Measurements from ENCODE around the gene ZNF814. TPM values are rescaled to one million over a fixed set of nuclear protein-coding genes. Genes with fewer than 3 reads are reported as not detected.
"Not testable (repeated sequence)": the region's sequence is repeated elsewhere in the genome, so short reads cannot be mapped to it uniquely, and the experiment has no call there.

ZNF814 gene
- total RNA-seq (2014; rRNA removed) = 4.9 and 6.9 TPM in 2 replicates
- 8.5 TPM for polyA plus RNA-seq (2012)

DNA sequence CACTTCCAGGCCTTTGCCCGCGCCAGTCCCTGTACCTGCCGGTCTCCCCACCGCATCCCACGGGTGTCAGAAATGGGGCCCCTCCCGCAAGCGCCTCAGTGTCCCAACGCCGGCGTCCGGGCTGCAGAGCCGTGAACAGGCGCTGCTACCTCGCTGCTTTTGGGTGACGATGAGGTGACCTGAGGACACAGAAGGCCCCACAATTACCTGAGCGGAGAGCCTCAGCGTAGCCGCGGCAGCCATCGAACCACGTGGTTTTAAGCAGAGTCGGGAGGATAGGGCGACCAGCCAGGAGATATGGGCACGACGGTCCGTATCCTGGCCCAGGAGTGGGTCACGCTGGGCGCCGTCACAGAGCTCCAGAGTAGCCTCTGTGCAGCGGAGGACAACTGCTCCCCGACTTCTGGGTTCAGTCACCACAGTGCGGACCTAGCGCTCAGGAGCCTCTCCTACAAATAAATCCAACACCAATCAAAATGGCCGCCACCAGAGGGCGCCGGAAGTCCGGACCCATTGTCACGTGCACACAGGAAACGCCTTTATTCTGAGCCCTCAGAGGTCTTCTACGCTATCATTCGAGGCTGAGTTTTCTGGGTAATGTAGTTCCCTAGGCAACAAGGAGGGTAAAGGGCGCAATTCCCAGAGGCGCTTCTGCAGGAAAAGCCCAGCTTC lies at the start of gene ZNF814:
Gene ZNF814 (minus strand): TSS at position 478 of the 672 bp plus-strand sequence. CDS start 235 bp downstream, at position 243.
- DNase-seq (ENCODE audit: low read depth) = peak; percentile 83

DNA sequence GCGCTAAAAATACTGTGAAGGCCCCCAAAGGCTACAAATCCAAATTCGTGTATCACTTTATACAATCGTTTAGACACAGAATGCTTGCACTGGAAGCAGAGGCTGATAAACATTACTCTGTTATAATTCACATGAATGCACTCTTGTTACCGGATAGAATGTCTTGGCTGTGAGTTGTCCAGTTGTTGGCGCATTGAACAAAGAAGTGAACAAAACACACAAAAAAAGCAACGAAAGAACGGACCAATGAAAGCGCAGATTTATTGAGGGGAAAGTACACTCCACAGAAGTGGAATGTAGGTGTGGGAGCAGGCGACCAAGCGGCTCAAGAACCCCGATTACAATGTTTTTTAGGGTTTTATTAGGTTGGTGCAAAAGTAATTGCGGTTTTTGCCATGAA lies 46.9 kb upstream of the ZNF814 start:
- DNase-seq (ENCODE audit: low read depth) = no peak

DNA sequence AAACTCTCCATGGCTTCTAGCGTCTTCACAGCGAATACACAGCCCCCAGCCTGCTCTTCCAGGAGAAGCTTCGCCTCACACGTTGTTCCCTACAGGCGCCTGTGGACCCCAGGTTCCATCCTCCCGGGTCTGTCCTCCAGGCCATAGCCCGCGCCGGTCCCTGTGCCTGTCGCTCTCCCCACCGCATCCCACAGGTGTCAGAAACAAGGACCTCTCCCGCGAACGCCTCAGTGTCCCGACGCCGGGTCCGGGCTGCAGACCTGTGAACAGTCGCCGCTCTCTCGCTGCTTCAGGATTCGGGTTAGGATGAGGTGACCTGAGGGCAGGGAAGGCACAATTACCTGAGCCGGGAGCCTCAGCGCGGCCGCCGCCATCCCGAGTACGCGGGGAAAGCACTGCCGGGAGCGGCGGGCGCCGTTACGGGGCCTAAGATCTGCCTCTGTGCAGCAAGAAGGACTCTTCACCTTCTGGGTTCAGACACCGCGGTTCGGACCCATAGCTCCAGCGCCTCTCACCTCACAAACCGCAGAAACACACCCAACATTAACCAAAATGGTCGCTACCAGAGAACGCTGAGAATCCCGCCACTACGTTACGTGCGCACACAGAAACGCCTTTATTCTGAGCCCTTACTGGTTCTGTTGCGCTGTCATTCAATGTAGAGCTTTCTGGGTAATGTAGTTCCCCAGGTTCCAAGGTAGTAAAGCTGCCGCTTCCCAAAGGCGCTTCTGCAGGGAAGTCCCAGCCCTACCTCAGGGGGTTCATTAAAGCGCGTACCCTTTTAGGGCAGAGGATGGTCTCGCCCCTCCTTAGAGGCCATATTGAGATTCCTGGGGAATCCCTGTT lies 46.2 kb upstream of the ZNF814 start, which contains the start of gene ZNF418:
Gene ZNF418 (minus strand): TSS at position 583 of the 846 bp plus-strand sequence. CDS start 1,580 bp downstream, outside the sequence.
- peak; percentile 57 for DNase-seq (ENCODE audit: low read depth)

DNA sequence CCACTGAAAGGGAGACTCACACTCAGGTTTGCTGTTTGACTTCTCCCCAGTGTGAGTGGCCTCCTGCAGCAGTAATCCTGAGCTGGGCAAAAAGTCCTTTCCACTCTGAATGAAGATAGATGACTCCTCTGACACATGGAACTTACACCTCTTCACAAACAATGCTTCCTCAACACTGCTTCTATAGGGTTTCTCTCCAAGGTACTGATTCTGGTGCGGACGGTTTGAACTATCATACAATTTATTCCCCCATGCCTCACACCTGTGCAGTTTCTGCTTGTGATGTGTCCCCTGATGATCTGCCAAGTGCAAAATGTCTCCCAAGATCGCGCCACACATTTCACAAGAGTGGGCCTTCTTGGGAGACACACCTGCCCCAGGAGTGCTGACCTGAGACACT lies 38.8 kb upstream of the ZNF814 start:
- no peak for DNase-seq (ENCODE audit: low read depth)

DNA sequence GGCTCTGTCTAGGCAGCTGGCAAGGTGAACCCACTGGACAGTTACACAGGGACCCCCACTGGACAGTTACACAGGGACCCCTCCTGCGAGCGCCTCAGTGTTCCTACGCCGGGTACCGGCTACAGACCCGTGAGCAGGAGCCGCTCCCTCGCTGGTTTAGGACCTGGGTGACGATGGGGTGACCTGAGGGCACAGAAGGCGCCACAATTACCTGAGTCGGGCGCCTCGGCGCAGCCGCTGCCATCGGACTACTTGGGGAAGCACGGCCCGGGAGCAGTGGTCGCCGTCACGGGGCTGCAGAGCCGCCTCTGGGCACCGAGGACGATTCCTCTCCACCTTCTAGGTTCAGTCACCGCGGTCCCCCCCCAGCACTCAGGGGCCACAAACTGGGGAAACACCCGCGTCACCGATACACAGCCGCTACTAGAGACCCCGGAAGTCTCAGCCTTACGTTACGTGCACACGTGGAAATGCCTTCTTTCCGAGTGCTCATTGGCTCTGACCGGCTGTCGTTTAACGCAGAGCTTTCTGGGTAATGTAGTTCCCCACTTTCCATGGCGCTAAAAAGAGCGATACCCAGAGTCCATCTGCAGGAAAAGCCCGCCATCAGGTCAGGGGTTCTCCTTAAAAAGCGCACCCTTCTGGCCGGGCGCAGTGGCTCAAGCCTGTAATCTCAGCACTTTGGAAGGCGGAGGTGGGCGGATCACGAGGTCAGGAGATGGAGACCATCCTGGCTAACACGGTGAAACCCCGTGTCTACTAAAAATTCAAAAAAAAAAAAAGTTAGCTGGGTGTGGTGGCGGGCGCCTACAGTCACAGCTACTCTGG lies 27.5 kb upstream of the ZNF814 start, which contains the start of gene ZNF417:
Gene ZNF417 (minus strand): TSS at position 425 of the 828 bp plus-strand sequence. CDS start 181 bp downstream, at position 244.
- peak; percentile 96 for DNase-seq (ENCODE audit: low read depth)

DNA sequence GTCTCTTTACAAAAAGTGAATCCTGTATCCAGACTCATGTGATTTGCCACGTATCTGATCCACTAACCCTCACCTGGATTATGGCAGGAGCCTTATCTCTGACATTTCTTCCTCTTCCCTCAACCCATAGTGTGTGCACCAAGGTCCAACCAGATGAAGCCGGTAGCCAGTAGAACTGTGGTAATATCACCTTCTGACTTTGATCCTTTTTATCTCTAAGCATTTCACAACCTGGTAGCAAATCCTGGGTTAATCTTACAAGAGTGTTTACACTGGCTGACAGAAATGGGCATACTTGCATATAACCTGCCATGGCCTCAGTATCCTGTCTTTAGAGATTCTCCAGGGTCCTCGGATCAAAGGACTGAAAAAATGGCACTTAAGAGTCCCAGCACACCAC lies 25.7 kb upstream of the ZNF814 start:
- DNase-seq (ENCODE audit: low read depth) = no peak

DNA sequence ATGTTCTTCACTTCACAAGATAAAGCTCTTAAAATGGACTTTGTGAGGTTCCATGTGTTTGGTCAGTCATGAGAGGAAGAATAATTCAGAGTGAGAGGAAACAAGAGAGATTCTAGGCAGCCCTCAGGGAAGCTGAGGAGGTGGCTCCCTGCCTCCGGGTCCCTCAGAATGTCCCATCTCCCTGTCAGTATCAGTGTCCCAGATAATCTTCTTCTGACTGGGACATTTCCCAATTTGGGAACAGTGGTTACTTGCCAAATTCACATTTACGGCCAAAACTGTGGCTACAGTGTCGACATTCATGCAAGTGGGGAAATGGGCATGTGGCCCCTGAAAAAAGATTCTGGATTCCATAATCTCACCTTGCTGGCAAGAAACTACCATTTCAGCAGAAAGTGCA lies 18.6 kb upstream of the ZNF814 start:
- DNase-seq (ENCODE audit: low read depth) = no peak

DNA sequence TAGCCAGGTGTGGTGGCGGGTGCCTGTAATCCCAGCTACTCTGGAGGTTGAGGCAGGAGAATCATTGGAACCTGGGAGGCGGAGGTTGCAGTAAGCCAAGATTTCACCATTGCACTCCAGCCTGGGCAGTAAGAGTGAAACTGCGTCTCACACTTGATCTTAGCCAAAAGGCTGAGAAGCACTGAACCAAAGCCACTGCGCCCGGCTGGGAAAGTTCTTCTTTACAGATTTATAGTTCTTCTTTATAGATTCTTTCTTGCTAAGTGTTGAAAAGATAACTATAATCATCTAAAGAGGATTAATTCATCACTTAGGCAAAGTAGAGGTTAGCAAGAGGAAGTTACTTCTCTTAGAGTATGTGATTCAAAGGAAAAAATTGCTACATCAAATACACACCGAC lies 16.4 kb upstream of the ZNF814 start:
- DNase-seq (ENCODE audit: low read depth) = no peak

DNA sequence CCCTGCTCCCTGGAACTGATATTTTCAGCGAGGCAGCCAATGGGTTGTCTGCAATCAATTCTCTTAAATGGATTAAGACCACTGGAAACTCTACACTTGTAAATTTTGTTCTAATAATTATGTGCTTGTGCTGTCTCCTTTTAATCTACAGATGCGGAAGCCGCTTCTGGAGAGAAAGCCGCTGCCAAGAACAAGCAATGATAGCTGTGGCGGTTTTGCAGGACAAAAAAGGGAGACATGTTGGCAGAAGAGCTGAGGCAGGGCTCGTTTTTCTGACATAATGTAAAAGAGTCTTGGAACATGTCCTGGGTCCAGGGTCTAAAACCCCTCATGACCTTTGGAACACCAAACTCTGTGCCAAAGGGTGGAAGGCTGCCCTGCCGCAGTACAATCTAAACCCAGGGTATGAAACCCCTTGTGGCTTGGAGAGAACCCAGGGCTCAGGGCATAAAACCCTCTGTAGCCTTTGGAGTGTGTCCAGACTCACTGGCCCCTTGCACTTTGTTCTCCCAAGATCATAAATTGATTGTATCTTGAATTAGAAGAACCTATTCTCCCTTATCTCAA lies 14.9 kb upstream of the ZNF814 start:
- DNase-seq (ENCODE audit: low read depth) = no peak

DNA sequence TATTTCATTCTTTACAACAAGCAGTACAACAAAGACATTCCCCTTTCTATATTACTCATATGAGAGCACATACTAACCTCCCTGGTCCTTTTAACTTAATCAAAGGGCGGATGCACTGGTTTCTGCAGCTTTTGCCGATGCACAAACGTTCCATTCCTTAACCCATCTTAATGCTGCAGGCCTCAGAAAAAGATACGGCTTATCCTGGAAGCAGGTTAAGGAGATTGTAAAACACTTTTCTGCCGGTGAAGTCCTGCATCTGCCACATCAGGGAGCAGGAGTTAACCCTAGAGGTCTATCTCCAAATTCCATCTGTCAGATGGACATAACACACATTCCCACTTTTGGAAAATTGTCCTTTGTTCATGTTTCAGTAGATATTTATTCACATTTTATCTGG lies 11.5 kb upstream of the ZNF814 start:
- no peak for DNase-seq (ENCODE audit: low read depth)

DNA sequence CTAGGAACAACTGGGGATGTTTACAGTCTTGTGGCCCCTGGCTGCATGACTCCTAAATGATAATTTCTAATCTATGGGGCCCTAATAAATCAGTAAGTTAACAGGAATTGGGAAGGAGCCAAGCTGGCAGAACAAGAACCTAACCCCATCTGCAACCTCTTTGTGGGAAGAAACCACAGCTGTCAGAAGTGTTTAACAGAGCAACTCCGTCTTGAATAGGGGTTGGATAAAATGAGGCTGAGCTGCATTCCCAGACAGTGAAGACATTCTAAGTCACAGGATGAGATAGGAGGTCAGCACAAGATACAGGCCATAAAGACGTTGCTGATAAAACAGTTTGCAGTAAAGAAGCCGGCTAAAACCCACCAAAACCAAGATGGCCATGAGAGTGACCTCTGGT lies 1.9 kb upstream of the ZNF814 start:
- DNase-seq (ENCODE audit: low read depth) = peak; percentile 63

DNA sequence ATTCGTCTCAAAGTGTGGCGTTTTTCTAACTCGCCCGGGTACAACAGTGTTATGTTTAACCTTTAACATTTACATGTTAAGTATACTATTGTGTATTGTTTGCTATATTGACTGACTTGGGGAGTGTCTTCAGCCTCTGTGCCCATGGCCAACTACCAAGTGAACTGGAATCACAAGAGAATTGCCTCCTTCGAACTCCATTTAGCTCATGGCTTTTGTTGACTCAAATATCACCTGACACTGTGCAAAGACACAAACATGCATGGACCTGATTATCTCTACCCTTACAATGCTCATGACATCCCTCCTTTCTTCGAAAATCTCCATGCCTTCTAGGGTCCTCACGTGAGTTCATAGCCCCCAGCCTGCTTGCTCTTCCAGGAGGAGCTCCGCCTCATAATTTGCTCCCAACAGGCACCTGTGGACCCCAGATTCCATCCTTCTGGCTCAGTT lies 704 bp downstream of the ZNF814 start:
- DNase-seq (ENCODE audit: low read depth) = no peak

DNA sequence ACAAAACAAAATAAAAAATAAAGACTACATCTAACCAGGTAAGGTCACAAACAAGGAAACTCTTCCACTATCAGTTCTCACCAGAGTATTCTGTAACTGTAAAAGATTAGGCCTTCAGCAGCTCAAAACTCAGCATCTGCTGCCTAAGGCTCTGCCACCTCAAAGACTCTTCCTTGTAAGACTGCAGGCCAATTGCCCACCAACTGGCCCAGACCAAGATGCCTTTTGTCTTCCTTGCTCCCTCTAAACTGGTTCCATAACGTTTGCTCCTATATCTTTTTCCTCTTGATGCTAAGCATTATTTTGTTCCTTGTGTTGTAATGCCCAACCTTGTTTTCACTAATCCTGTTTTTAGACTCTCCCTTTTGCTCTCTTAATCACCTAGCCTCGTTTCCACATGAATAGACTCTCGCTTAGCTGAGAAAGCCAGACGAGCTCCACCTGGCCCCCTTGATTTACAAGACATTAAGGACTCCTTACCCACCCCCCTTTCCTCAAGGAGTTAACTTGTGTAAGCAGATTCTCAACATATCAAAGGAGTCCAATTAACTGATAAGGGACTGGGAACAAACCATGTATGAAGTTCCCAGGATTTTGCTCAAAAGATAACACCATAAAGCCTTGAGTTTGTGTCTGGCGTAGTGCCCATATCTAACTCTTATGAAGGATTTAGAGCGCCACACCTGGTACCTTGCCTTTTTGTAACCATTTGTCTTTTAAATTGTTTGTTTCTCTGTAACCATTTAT lies 1.5 kb downstream of the ZNF814 start:
- no peak for DNase-seq (ENCODE audit: low read depth)

DNA sequence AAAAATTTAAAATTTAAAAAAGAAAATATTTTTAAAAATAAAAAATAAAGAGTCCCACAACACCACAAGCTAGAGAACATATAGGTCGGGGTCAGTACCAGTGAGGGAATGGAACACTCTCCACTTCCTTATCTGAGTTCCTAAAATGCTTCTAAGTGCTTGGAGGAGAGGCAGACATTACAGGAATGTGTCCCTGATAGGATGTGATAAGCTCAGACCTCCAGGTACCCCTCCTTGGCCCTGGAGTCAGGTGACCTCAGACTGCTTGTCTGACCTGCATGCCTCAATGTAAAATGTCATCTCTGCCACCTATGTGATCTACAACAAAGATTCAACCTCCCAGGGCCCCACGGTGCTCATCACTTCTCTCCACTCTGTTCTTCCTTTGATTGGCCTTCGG lies 2.8 kb downstream of the ZNF814 start:
- no peak for DNase-seq (ENCODE audit: low read depth)

DNA sequence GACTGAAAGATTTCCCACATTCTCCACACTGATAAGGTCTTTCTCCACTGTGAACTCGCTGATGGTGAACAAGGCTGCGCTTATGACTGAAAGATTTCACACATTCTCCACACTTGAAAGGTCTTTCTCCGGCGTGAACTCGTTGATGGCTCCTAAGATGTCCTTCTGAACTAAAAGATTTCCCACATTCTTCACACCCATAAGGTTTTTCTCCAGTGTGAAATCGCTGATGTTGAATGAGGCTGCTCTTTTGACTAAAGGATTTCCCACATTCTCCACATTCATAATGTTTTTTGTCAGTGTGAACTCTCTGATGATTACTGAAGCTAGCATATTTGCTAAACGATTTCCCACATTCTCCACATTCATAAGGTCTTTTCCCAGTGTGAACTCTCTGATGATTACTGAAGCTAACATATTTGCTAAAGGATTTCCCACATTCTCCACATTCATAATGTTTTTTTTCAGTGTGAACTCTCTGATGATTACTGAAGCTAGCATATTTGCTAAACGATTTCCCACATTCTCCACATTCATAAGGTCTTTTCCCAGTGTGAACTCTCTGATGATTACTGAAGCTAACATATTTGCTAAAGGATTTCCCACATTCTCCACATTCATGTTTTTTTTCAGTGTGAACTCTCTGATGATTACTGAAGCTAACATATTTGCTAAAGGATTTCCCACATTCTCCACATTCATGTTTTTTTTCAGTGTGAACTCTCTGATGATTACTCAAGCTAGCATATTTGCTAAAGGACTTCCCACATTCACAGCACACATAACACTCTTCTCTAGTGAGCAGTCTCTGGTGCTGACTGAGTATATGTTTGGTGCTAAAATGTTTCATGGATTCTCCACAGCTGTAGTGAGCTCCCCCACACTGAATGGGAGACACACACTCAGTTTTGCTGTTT lies 14.7 kb downstream of the ZNF814 start:
- DNase-seq (ENCODE audit: low read depth) = not testable (repeated sequence)

DNA sequence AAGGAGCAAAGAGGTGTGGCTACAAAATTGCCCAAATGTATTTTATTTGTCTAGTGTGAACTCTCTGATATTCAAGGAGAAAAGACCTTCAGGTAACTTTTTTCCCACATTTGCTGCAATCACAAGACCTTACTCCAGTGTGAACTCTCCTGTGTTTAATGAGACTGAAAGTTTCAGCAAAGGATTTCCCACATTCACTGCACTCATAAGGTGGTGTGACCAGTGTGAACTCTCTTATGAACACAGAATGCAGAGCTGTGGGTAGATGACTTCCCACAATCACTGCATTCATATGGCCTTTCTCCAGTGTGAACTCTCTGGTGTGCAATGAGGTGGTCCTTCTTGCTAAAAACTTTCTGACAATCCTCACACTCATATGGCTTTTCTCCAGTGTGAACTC lies 16.4 kb downstream of the ZNF814 start:
- no peak for DNase-seq (ENCODE audit: low read depth)

DNA sequence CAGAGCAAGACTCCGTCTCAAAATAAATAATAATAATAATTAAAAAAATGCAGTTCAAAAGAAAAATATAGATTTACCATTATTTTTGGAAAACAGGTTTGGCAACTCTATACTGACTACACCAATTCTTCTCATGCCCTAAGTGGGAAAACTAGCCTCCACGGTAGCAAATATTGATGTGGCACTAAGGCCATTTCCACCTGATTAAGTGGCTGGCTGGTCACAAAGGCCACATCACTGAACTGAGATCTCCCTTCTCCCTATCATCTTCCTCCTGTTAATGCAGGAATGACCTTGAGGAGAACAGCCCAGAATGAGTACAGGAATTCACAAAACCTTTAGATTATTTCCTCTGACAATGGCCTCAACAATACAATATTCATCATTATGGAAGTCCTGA lies 18.6 kb downstream of the ZNF814 start:
- no peak for DNase-seq (ENCODE audit: low read depth)

DNA sequence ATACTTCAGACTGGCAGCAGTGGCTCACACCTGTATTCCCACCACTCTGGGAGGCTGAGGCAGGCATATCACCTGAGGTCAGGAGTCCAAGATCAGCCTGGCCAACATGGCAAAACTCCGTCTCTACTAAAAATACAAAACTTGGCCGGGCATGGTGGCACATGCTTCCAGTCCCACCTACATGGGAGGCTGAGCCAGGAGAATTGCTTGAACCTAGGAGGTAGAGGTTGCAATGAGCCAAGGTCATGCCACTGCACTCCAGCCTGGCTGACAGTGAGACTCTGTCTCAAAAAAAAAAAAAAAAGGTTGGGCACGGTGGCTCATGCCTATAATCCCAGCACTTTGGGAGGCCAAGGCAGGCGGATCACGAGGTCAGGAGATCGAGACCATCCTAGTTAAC lies 19.2 kb downstream of the ZNF814 start:
- not testable (repeated sequence) for DNase-seq (ENCODE audit: low read depth)

DNA sequence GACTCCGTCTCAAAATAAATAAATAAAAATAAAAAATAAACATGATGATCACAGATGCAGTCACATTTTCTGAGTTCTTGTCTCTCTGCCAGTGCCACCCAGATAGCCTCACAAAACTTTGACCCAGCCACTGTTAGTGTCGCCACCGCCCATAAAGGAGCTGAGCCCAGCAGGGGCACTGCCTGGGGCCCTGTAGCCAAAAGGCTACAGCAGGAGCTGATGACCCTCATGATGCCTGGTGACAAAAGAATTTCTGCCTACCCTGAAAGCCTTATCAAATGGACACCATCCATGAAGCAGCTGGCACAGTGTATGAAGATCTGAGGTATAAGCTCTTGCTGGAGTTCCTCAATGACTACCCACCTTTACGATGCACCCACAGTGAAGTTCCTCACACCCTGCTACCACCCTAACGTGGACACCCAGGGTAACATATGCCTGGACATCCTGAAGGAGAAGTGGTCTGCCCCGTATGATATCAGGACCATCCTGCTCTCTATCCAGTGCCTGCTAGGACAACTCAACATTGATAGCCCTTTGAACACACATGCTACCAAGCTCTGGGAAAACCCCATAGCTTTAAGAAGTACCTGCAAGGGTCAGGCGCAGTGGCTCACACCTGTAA lies 20.9 kb downstream of the ZNF814 start:
- no peak for DNase-seq (ENCODE audit: low read depth)

Data from LHCN-M2 (cell line).